OCI-LY7 (cell line): ENCODE measurements around the gene PKNOX1. TPM values are rescaled to one million over a fixed set of nuclear protein-coding genes. Genes with fewer than 3 reads are reported as not detected.
"Not testable (repeated sequence)": the region's sequence is repeated elsewhere in the genome, so short reads cannot be mapped to it uniquely, and the experiment has no call there.

Experiments used
- Bru-seq: library from RNA; stranded (reverse); fragments of 400-500 nt; gene quantifications from one replicate; lab custom pipeline; 2021; lab: Mats Ljungman, UMichigan
- BruChase-seq, 2 experiments: library from RNA; stranded (reverse); fragments of 400-500 nt; gene quantifications; one replicate each; lab custom pipeline; 2021; lab: Mats Ljungman, UMichigan
- BruUV-seq: library from RNA; stranded (reverse); fragments of 400-500 nt; replicated peaks from 2 replicates; lab custom pipeline; 2021; lab: Mats Ljungman, UMichigan
- CTCF ChIA-PET: fragments of 300-600 bp; sonication (Branson Sonifier 250); formaldehyde crosslinking; loops from one replicate; lab custom pipeline; 2022; ENCODE audit warnings: antibody characterized with exemption; ENCODE audit not compliant: unreplicated experiment; lab: Charles Lee
- POLR2A ChIA-PET: fragments of 300-600 bp; sonication (Branson Sonifier 250); formaldehyde crosslinking; loops from one replicate; lab custom pipeline; 2022; ENCODE audit warnings: antibody characterized with exemption; lab: Charles Lee
- DNase-seq: peaks from one replicate; pipeline ENCODE4 v3.0.0-alpha.2; 2015; ENCODE audit warnings: low spot score
- H2AFZ ChIP-seq: fragments of 200-600 bp; sonication (generic), shearing (Covaris generic); 2 replicates; pipeline ENCODE4 v1.6.1; 2014; ENCODE audit warnings: mild to moderate bottlenecking, antibody characterized with exemption, low read length, moderate library complexity
- H3K27ac ChIP-seq: fragments of 200-600 bp; sonication (generic); 2 replicates; pipeline ENCODE4 v1.5.1; 2014; ENCODE audit warnings: mixed run types, low read depth, mild to moderate bottlenecking, moderate library complexity, low read length, inconsistent platforms; ENCODE audit not compliant: poor library complexity, severe bottlenecking
- H3K36me3 ChIP-seq: fragments of 200-600 bp; sonication (generic); 2 replicates; pipeline ENCODE4 v1.6.1; 2014; ENCODE audit warnings: mild to moderate bottlenecking, antibody characterized with exemption, low read length, moderate library complexity, mixed read lengths; ENCODE audit not compliant: insufficient read depth
- H3K4me1 ChIP-seq: fragments of 200-600 bp; sonication (generic); 2 replicates; pipeline ENCODE4 v1.5.1; 2014; ENCODE audit warnings: mild to moderate bottlenecking, low read length; ENCODE audit not compliant: insufficient read depth, poor library complexity, severe bottlenecking
- H3K4me2 ChIP-seq: fragments of 200-600 bp; sonication (generic); 2 replicates; pipeline ENCODE4 v1.6.1; 2014; ENCODE audit warnings: mild to moderate bottlenecking, low read length
- H3K4me3 ChIP-seq: fragments of 200-600 bp; sonication (generic); 2 replicates; pipeline ENCODE4 v1.5.1; 2014; ENCODE audit warnings: mild to moderate bottlenecking, low read depth, low read length; ENCODE audit not compliant: poor library complexity, severe bottlenecking
- H3K79me2 ChIP-seq: fragments of 200-600 bp; sonication (generic); 2 replicates; pipeline ENCODE4 v1.6.1; 2016; ENCODE audit warnings: low read depth, mild to moderate bottlenecking, low read length, moderate library complexity, mixed read lengths; ENCODE audit not compliant: insufficient read depth
- H3K9me2 ChIP-seq: fragments of 200-600 bp; sonication (generic); 2 replicates; pipeline ENCODE4 v1.6.1; 2016; ENCODE audit warnings: mild to moderate bottlenecking, low read length, mixed read lengths; ENCODE audit not compliant: insufficient read depth
- H3K9me3 ChIP-seq: fragments of 200-600 bp; sonication (generic); 2 replicates; pipeline ENCODE4 v1.6.1; 2014; ENCODE audit warnings: mild to moderate bottlenecking, mixed run types, low read length, mixed read lengths
- H4K20me1 ChIP-seq: fragments of 200-600 bp; sonication (generic); 2 replicates; pipeline ENCODE4 v1.6.1; 2014; ENCODE audit warnings: mild to moderate bottlenecking, antibody characterized with exemption, low read length, moderate library complexity, mixed read lengths; ENCODE audit not compliant: insufficient read depth
- EZH2phosphoT487 ChIP-seq: fragments of 200-600 bp; sonication (generic); IDR thresholded peaks from 2 replicates; pipeline ENCODE4 v1.6.1; 2018; ENCODE audit warnings: low read depth, borderline replicate concordance, mild to moderate bottlenecking, mixed run types, antibody characterized with exemption, low read length, moderate library complexity, mixed read lengths
- intact Hi-C: fragments of 100-400 bp; cut with micrococcal nuclease; formaldehyde crosslinking; loops from one replicate; pipeline ENCODE4 v1.10.0; 2022; ENCODE audit not compliant: unreplicated experiment
- long read RNA-seq: library from polyadenylated mRNA; stranded (forward); transcript quantifications from one replicate; pipeline ENCODE4 v2.0.0, GENCODE V29; 2022
- total RNA-seq, 2 experiments: library from RNA; depleted of rRNA in 1 of 2; stranded (reverse); fragments of >200 nt in 1 of 2; shearing (Covaris generic) in 1 of 2; gene quantifications; 2 replicates each; pipeline ENCODE4 v1.2.3, GENCODE V29; 2014 to 2022
- TF ChIP-seq, protein P1 (sequence below): fragments of 200-600 bp; sonication (generic); conservative IDR thresholded peaks from 2 replicates; pipeline ENCODE4 v1.5.1; 2014; ENCODE audit warnings: mild to moderate bottlenecking, antibody characterized with exemption, low read length, moderate library complexity, mixed read lengths

The PKNOX1 gene, protein sequence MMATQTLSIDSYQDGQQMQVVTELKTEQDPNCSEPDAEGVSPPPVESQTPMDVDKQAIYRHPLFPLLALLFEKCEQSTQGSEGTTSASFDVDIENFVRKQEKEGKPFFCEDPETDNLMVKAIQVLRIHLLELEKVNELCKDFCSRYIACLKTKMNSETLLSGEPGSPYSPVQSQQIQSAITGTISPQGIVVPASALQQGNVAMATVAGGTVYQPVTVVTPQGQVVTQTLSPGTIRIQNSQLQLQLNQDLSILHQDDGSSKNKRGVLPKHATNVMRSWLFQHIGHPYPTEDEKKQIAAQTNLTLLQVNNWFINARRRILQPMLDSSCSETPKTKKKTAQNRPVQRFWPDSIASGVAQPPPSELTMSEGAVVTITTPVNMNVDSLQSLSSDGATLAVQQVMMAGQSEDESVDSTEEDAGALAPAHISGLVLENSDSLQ
- total RNA-seq (2014; rRNA removed; shearing (Covaris generic)): 23.7 and 25.5 TPM in 2 replicates
- 23.4 and 32.9 TPM in 2 replicates for total RNA-seq (2022)
- percentile 67 among the genes with signal in this experiment for Bru-seq, nascent RNA
- percentile 75 among the genes with signal in this experiment for BruChase-seq, experiment 1, labeled RNA remaining after a 6-hour chase
- percentile 72 among the genes with signal in this experiment for BruChase-seq, experiment 2, labeled RNA remaining after a 2-hour chase
- long read RNA-seq, full-length matches to known transcripts: 26 of 40 reads
- long read RNA-seq, partial matches to known transcripts: 0 of 40 reads
- long read RNA-seq, other reads (novel, unspliced or antisense): 14 of 40 reads

DNA sequence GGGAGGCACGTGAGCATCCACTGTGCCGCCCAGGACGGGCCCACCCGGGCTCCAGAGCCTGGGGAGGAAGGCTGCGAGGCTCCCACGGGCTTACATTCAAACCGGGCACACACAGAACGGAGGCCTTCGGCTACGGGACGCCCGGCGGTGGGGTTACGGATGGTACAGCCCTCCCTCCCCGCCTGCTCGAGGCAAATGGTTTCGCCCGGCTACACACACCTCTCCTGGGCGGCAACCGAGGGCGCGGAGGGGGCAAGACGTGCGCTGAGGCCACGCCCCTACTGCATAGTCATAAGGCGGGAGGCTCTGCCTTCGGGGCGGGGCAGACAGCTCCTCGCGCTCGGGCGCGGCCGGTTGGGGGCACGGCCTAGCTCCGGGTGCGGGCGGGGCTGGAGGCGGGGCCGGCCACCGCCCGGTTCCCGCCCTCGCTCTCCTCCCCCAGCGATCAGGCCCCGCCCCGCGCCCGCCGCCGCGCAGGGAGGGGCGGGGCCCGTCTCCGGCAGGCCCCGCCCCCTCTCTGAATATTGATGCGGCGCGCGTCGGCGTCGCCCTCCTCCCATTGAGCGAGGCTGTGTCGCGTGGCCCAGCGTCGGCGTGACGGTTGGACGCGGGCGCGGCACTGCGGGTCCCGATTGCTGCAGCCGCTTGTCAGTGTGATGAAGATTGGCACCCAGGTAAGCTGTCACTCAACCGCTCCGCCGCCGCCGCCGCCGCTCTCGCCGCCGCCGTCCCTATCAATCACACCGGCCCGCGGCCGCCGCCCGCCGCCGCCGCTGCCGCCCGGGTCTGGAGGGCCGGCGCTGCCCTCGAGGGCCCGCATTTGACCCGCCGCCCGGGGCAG is at the start of gene PKNOX1:
Gene PKNOX1, plus strand, starts transcription at position 572 of the 841 bp plus-strand sequence. CDS start 29,820 bp downstream, outside the sequence.
- peak; percentile 100 for DNase-seq
- Histone ChIP-seq H3K79me2 (peaks cover 28% of the 10 kb centered on the region; the same call in 1 of the 2 replicates), H3K9me2 (no peaks in the 10 kb centered on the region), H4K20me1 (peaks cover 3% of the 10 kb centered on the region; the same call in 1 of the 2 replicates), H3K9me3 (no peaks in the 10 kb centered on the region), H3K27ac (peak within 1 kb of the TSS; percentile 51), H3K36me3 (peaks cover 16% of the 10 kb centered on the region), H3K4me1 (peaks cover 28% of the 10 kb centered on the region), H3K4me2 (peak within 1 kb of the TSS; percentile 79), H3K4me3 (peak within 1 kb of the TSS; percentile 73), H2AFZ (peak within 1 kb of the TSS; percentile 79)
- intact Hi-C loops: loop anchor here (2.0 to 10.0 kb wide), 3 partner anchors 49 to 319 kb away; partner anchors contain the start of genes ERVH48-1 and PDE9A
- ChIA-PET POLR2A (interaction anchor here (0.6 kb wide), 2 partner anchors 17 to 60 kb away, joined by 3 to 4 read pairs; no protein-coding TSS in a partner anchor), CTCF (interaction anchor here (0.6 kb wide), 1 partner anchor 315 kb away, joined by 3 read pairs; no protein-coding TSS in a partner anchor)
- TF ChIP-seq EZH2phosphoT487: no peak
- TF ChIP-seq, protein P1, sequence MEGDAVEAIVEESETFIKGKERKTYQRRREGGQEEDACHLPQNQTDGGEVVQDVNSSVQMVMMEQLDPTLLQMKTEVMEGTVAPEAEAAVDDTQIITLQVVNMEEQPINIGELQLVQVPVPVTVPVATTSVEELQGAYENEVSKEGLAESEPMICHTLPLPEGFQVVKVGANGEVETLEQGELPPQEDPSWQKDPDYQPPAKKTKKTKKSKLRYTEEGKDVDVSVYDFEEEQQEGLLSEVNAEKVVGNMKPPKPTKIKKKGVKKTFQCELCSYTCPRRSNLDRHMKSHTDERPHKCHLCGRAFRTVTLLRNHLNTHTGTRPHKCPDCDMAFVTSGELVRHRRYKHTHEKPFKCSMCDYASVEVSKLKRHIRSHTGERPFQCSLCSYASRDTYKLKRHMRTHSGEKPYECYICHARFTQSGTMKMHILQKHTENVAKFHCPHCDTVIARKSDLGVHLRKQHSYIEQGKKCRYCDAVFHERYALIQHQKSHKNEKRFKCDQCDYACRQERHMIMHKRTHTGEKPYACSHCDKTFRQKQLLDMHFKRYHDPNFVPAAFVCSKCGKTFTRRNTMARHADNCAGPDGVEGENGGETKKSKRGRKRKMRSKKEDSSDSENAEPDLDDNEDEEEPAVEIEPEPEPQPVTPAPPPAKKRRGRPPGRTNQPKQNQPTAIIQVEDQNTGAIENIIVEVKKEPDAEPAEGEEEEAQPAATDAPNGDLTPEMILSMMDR: no peak
- BruUV-seq: no TSS peak

DNA sequence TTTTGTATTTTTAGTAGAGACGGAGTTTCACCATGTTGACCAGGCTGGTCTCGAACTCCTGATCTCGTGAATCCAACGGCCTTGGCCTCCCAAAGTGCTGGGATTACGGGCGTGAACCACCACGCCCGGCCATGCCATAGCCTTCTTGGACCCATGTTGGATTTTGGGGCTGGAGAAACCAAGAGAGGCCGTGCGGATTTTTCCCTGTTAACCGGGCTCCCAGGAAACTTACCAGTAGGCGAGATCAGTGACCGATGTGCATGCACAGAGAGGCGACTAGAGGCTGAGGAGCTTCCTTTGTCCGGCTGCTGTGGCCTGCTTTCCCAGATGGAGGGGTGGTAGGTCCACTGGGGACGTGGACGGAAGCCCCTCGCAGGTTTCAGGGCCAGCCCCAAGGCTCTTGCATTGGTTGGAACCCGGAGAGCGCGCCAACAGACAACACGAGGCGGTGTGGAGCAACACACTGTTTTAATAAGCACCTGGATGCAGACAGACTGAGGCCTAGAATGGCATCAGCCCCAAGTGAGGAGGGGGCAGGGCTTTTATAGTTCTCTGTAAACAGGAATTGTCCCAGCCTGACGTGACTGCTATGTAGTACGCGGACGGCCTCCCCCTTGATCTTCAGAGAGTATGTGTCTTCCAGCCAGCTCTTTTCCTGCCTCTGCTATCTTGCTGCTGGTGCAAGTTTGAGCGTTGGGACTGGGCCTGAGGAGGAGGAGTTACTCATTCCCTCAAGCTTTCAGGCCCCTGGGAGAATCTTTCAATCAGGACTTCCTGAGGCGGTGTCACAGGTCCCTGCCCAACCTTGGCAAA is 49.0 kb upstream of the PKNOX1 start, which contains the start of gene ERVH48-1:
Gene ERVH48-1, minus strand, starts transcription at position 517 of the 813 bp plus-strand sequence. CDS start 6,624 bp downstream, outside the sequence.
- H4K20me1 ChIP-seq: no peaks in the 10 kb centered on the region
- no peaks in the 10 kb centered on the region for H3K79me2 ChIP-seq
- ChIA-PET POLR2A (no interaction called here), CTCF (no interaction called here)
- H2AFZ ChIP-seq: peak within 1 kb of the TSS; percentile 54; the same call in 1 of the 2 replicates
- peak within 1 kb of the TSS; percentile 31 for H3K4me3 ChIP-seq
- no peaks in the 10 kb centered on the region for H3K9me2 ChIP-seq
- TF ChIP-seq EZH2phosphoT487: no peak
- TF ChIP-seq, protein P1: no peak
- intact Hi-C loops: loop anchor here (2.0 kb wide), 1 partner anchor 49 kb away; the partner anchor contains the start of gene PKNOX1
- H3K9me3 ChIP-seq: no peaks in the 10 kb centered on the region
- peak within 1 kb of the TSS; percentile 68 for H3K27ac ChIP-seq
- H3K36me3 ChIP-seq: no peaks in the 10 kb centered on the region
- DNase-seq: peak; percentile 31
- H3K4me1 ChIP-seq: peaks cover 23% of the 10 kb centered on the region
- no TSS peak for BruUV-seq
- H3K4me2 ChIP-seq: peak within 1 kb of the TSS; percentile 59

- CTCF ChIA-PET, POLR2A ChIA-PET: not testable (repeated sequence)
Observed at GRCh38 chr21:42927474-42928200, 46.7 kb upstream of the PKNOX1 start.

More at GRCh38 chr21:42927474-42928200, 46.7 kb upstream of the PKNOX1 start:
- H4K20me1 ChIP-seq, H2AFZ ChIP-seq, H3K36me3 ChIP-seq, H3K9me2 ChIP-seq, intact Hi-C loops, BruUV-seq, H3K9me3 ChIP-seq, DNase-seq, H3K27ac ChIP-seq, H3K4me3 ChIP-seq, H3K4me2 ChIP-seq, H3K79me2 ChIP-seq: not testable (repeated sequence)
- H3K4me1 ChIP-seq: peaks cover 36% of the 10 kb centered on the region
